Osteocyte (in vitro differentiated cells): ENCODE results near the gene TADA2B. TPM values are rescaled to one million over a fixed set of nuclear protein-coding genes. Genes with fewer than 3 reads are reported as not detected.
"Not testable (repeated sequence)": the region's sequence is repeated elsewhere in the genome, so short reads cannot be mapped to it uniquely, and the experiment has no call there.

Source experiments
- DNase-seq: peaks from one replicate; pipeline ENCODE4 v3.0.0; 2021; ENCODE audit warnings: mixed read lengths; ENCODE audit not compliant: unreplicated experiment; ENCODE audit errors: extremely low spot score
- H3K27ac Mint-ChIP-seq: one replicate; pipeline ENCODE4 v1.8.0; 2021; ENCODE audit warnings: mild to moderate bottlenecking, mixed read lengths; ENCODE audit not compliant: unreplicated experiment
- H3K27me3 Mint-ChIP-seq: one replicate; pipeline ENCODE4 v1.8.0; 2021; ENCODE audit warnings: mixed read lengths; ENCODE audit not compliant: unreplicated experiment
- H3K36me3 Mint-ChIP-seq: one replicate; pipeline ENCODE4 v1.8.0; 2021; ENCODE audit warnings: mixed read lengths; ENCODE audit not compliant: unreplicated experiment
- H3K4me1 Mint-ChIP-seq: one replicate; pipeline ENCODE4 v1.8.0; 2021; ENCODE audit warnings: mixed read lengths; ENCODE audit not compliant: unreplicated experiment
- H3K4me3 Mint-ChIP-seq: one replicate; pipeline ENCODE4 v1.8.0; 2021; ENCODE audit warnings: mild to moderate bottlenecking, moderate library complexity, mixed read lengths; ENCODE audit not compliant: unreplicated experiment
- H3K9me3 Mint-ChIP-seq: one replicate; pipeline ENCODE4 v1.8.0; 2021; ENCODE audit warnings: mixed read lengths; ENCODE audit not compliant: unreplicated experiment
- CTCF ChIP-seq: fragments of 200-600 bp; sonication (generic); IDR thresholded peaks from 2 replicates; pipeline ENCODE4 v1.5.0; 2021; ENCODE audit warnings: antibody characterized with exemption, mild to moderate bottlenecking, moderate library complexity
- total RNA-seq: library from RNA; stranded (reverse); gene quantifications from 2 replicates; pipeline ENCODE4 v1.2.1, GENCODE V29; 2021

The TADA2B gene
- total RNA-seq, 1 donor from 2014 or later, result 21.4 TPM

GRCh38 chr4:7095611-7096155 lies 52.5 kb downstream of the TADA2B start:
- H3K4me1 Mint-ChIP-seq, result no peaks in the 10 kb centered on the region
- DNase-seq, result no peak
- H3K36me3 Mint-ChIP-seq, result no peaks in the 10 kb centered on the region
- no peak overlapping the region for H3K4me3 Mint-ChIP-seq
- H3K27me3 Mint-ChIP-seq, result peaks cover 48% of the 10 kb centered on the region
- H3K9me3 Mint-ChIP-seq, result no peaks in the 10 kb centered on the region
- no peak overlapping the region for H3K27ac Mint-ChIP-seq
- no peak for TF ChIP-seq CTCF

- Mint-ChIP-seq H3K4me3 (no peak overlapping the region), H3K27ac (no peak overlapping the region), H3K36me3 (no peaks in the 10 kb centered on the region), H3K27me3 (peaks cover 48% of the 10 kb centered on the region), H3K9me3 (no peaks in the 10 kb centered on the region), H3K4me1 (no peaks in the 10 kb centered on the region)
- no peak for TF ChIP-seq CTCF
- DNase-seq, result no peak
Observed at GRCh38 chr4:7096236-7096635, 53.1 kb downstream of the TADA2B start.

- Mint-ChIP-seq H3K27me3 (peaks cover 17% of the 10 kb centered on the region), H3K4me1 (peaks cover 21% of the 10 kb centered on the region), H3K27ac (no peak overlapping the region), H3K9me3 (no peaks in the 10 kb centered on the region), H3K4me3 (peak overlapping the region; percentile 78), H3K36me3 (no peaks in the 10 kb centered on the region)
- peak; percentile 84 for TF ChIP-seq CTCF
- DNase-seq, result no peak
Observed at GRCh38 chr4:7101692-7102515, 58.7 kb downstream of the TADA2B start.

- not testable (repeated sequence) for H3K9me3 Mint-ChIP-seq, DNase-seq, H3K36me3 Mint-ChIP-seq, H3K27ac Mint-ChIP-seq
- Mint-ChIP-seq H3K4me3 (peak overlapping the region; percentile 78), H3K27me3 (peaks cover 13% of the 10 kb centered on the region), H3K4me1 (peaks cover 21% of the 10 kb centered on the region)
Observed at GRCh38 chr4:7102516-7102909, 59.3 kb downstream of the TADA2B start.

- H3K36me3 Mint-ChIP-seq, result no peaks in the 10 kb centered on the region
- DNase-seq, result no peak
- TF ChIP-seq CTCF, result no peak
- H3K27ac Mint-ChIP-seq, result peak overlapping the region; percentile 76
- H3K4me1 Mint-ChIP-seq, result peaks cover 21% of the 10 kb centered on the region
- H3K4me3 Mint-ChIP-seq, result peak overlapping the region; percentile 78
- peaks cover 7% of the 10 kb centered on the region for H3K27me3 Mint-ChIP-seq
- no peaks in the 10 kb centered on the region for H3K9me3 Mint-ChIP-seq
Observed at GRCh38 chr4:7103031-7103606, 59.9 kb downstream of the TADA2B start.
